ENCODE measurements around the gene SLC38A3.

SLC38A3 gene

GRCh38 chr3:50174947-50175524 is 30.0 kb upstream of the SLC38A3 start:
- no peak for TF ChIP-seq REST (IDR thresholded peaks at IDR 0.05; ENCODE audit: insufficient replicate concordance, low read depth)
- no peak for TF ChIP-seq SPI1 (IDR thresholded peaks at IDR 0.05; ENCODE audit: borderline replicate concordance, low read depth)
- no peak for TF ChIP-seq POLR2AphosphoS5 (IDR thresholded peaks at IDR 0.05; ENCODE audit: low read depth)
- TF ChIP-seq GABPA (IDR thresholded peaks at IDR 0.05; ENCODE audit: low read depth) = no peak
- no peak for TF ChIP-seq CTCF (IDR thresholded peaks at IDR 0.05; ENCODE audit: insufficient read depth, low read length)

GRCh38 chr3:50177346-50177745 is 27.7 kb upstream of the SLC38A3 start:
- DNase-seq (ENCODE audit: low read depth in 1 of 2, low spot score in 1 of 2) = no peak
- no peak overlapping the region for H3K4me3 ChIP-seq (replicated peaks; ENCODE audit: insufficient read depth, low read length)
- no peaks in the 10 kb centered on the region for H3K27me3 ChIP-seq (ENCODE audit: insufficient read depth, poor library complexity, severe bottlenecking)
- H3K27ac ChIP-seq (replicated peaks) = no peak overlapping the region
- TF ChIP-seq SPI1 (IDR thresholded peaks at IDR 0.05; ENCODE audit: borderline replicate concordance, low read depth) (no peak), POLR2AphosphoS5 (IDR thresholded peaks at IDR 0.05; ENCODE audit: low read depth) (no peak), REST (IDR thresholded peaks at IDR 0.05; ENCODE audit: insufficient replicate concordance, low read depth) (no peak)

More at GRCh38 chr3:50174947-50175524, 30.0 kb upstream of the SLC38A3 start:
- no peak overlapping the region for H3K4me3 ChIP-seq (replicated peaks; ENCODE audit: insufficient read depth, low read length)
- DNase-seq (ENCODE audit: low read depth in 1 of 2, low spot score in 1 of 2) = no peak
- no peaks in the 10 kb centered on the region for H3K27me3 ChIP-seq (ENCODE audit: insufficient read depth, poor library complexity, severe bottlenecking)
- H3K27ac ChIP-seq (replicated peaks) = no peak overlapping the region

- Histone ChIP-seq H3K4me3 (replicated peaks; ENCODE audit: insufficient read depth, low read length) (no peak overlapping the region), H3K27ac (replicated peaks) (no peak overlapping the region), H3K27me3 (ENCODE audit: insufficient read depth, poor library complexity, severe bottlenecking) (no peaks in the 10 kb centered on the region)
- TF ChIP-seq CTCF (IDR thresholded peaks at IDR 0.05; ENCODE audit: insufficient read depth, low read length) = no peak
- TF ChIP-seq REST (IDR thresholded peaks at IDR 0.05; ENCODE audit: insufficient replicate concordance, low read depth) = no peak
- no peak for TF ChIP-seq GABPA (IDR thresholded peaks at IDR 0.05; ENCODE audit: low read depth)
- no peak for TF ChIP-seq SPI1 (IDR thresholded peaks at IDR 0.05; ENCODE audit: borderline replicate concordance, low read depth)
- TF ChIP-seq POLR2AphosphoS5 (IDR thresholded peaks at IDR 0.05; ENCODE audit: low read depth) = no peak
- no peak for DNase-seq (ENCODE audit: low read depth in 1 of 2, low spot score in 1 of 2)
These were observed 25.4 kb upstream of the SLC38A3 start for GRCh38 chr3:50179710-50180109.

All from HL-60 (cell line).